Measurements from ENCODE around the gene UBASH3B.

The UBASH3B gene

GRCh38 chr11:122850076-122850631, 194.6 kb downstream of the UBASH3B start:
- TF ChIP-seq SIN3A (IDR thresholded peaks at IDR 0.05; ENCODE audit: borderline replicate concordance, insufficient read depth, low read length) (0 out of 2 replicates have a peak, but pooled peaks have one; percentile 44), FOXP2 (optimal IDR thresholded peaks at IDR 0.05; ENCODE audit: borderline replicate concordance, extremely low read depth, extremely low read length, insufficient read depth) (no peak)

- TF ChIP-seq SIN3A (IDR thresholded peaks at IDR 0.05; ENCODE audit: borderline replicate concordance, insufficient read depth, low read length) = no peak
- TF ChIP-seq FOXP2 (optimal IDR thresholded peaks at IDR 0.05; ENCODE audit: borderline replicate concordance, extremely low read depth, extremely low read length, insufficient read depth) = no peak
- TF ChIP-seq REST (IDR thresholded peaks at IDR 0.05; ENCODE audit: insufficient read depth in 1 of 2, low read depth in 2 of 2, low read length in 2 of 2) = no peak
- no peak for TF ChIP-seq POLR2AphosphoS5 (IDR thresholded peaks at IDR 0.05; ENCODE audit: low read depth, low read length)
- no peak for TF ChIP-seq TAF1 (IDR thresholded peaks at IDR 0.05; ENCODE audit: borderline replicate concordance, insufficient read depth, low read length)
These were observed 195.9 kb downstream of the UBASH3B start for GRCh38 chr11:122851366-122851966.

GRCh38 chr11:122852074-122852795, 196.7 kb downstream of the UBASH3B start:
- no peak for TF ChIP-seq SIN3A (IDR thresholded peaks at IDR 0.05; ENCODE audit: borderline replicate concordance, insufficient read depth, low read length)
- TF ChIP-seq REST (IDR thresholded peaks at IDR 0.05; ENCODE audit: insufficient read depth in 1 of 2, low read depth in 2 of 2, low read length in 2 of 2) = no peak
- no peak for TF ChIP-seq TAF1 (IDR thresholded peaks at IDR 0.05; ENCODE audit: borderline replicate concordance, insufficient read depth, low read length)
- TF ChIP-seq FOXP2 (optimal IDR thresholded peaks at IDR 0.05; ENCODE audit: borderline replicate concordance, extremely low read depth, extremely low read length, insufficient read depth) = no peak
- no peak for TF ChIP-seq POLR2AphosphoS5 (IDR thresholded peaks at IDR 0.05; ENCODE audit: low read depth, low read length)

- no peak for TF ChIP-seq POLR2AphosphoS5 (IDR thresholded peaks at IDR 0.05; ENCODE audit: low read depth, low read length)
- TF ChIP-seq FOXP2 (optimal IDR thresholded peaks at IDR 0.05; ENCODE audit: borderline replicate concordance, extremely low read depth, extremely low read length, insufficient read depth) = no peak
- TF ChIP-seq REST (IDR thresholded peaks at IDR 0.05; ENCODE audit: insufficient read depth in 1 of 2, low read depth in 2 of 2, low read length in 2 of 2) = no peak
- no peak for TF ChIP-seq TAF1 (IDR thresholded peaks at IDR 0.05; ENCODE audit: borderline replicate concordance, insufficient read depth, low read length)
- TF ChIP-seq SIN3A (IDR thresholded peaks at IDR 0.05; ENCODE audit: borderline replicate concordance, insufficient read depth, low read length) = no peak
These were observed 197.3 kb downstream of the UBASH3B start for GRCh38 chr11:122852796-122853160.

DNA sequence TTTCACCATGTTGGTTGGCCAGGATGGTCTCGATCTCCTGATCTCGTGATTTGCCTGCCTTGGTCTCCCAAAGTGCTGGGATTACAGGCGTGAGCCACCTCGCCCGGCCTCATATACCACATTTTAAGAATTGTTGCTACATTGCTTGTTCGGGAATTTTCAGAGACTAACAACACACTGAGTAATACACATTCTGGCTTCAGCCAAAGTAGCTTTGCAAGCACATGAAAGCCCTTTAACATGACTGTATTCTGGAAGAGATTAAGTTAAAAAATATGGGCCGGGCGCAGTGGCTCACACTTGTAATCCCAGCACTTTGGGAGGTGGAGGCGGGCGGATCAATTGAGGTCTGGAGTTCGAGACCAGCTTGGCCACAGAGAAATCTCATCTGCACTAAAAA, 197.7 kb downstream of the UBASH3B start:
- no peak for TF ChIP-seq REST (IDR thresholded peaks at IDR 0.05; ENCODE audit: insufficient read depth in 1 of 2, low read depth in 2 of 2, low read length in 2 of 2)
- no peak for TF ChIP-seq FOXP2 (optimal IDR thresholded peaks at IDR 0.05; ENCODE audit: borderline replicate concordance, extremely low read depth, extremely low read length, insufficient read depth)
- TF ChIP-seq TAF1 (IDR thresholded peaks at IDR 0.05; ENCODE audit: borderline replicate concordance, insufficient read depth, low read length) = no peak
- TF ChIP-seq POLR2AphosphoS5 (IDR thresholded peaks at IDR 0.05; ENCODE audit: low read depth, low read length) = no peak
- TF ChIP-seq SIN3A (IDR thresholded peaks at IDR 0.05; ENCODE audit: borderline replicate concordance, insufficient read depth, low read length) = no peak

Data from PFSK-1 (cell line).